Activated T-helper 9 cell treated with anti-CD3 and anti-CD28 coated beads, Interleukin-2, amount 50 U/mL, for 16 hours (primary cell): ENCODE data around the gene MARK4.

Experiments used
- DNase-seq: peaks from one replicate; pipeline ENCODE4 v3.0.0-alpha.2; 2020; ENCODE audit warnings: low read depth

The MARK4 gene

GRCh38 chr19:45340899-45341453, 89.9 kb downstream of the MARK4 start:
- DNase-seq = no peak

GRCh38 chr19:45342911-45343310, 91.8 kb downstream of the MARK4 start:
- DNase-seq = no peak

- DNase-seq = no peak
Observed at GRCh38 chr19:45344621-45345505, 93.8 kb downstream of the MARK4 start.

- no peak for DNase-seq
Observed at GRCh38 chr19:45345506-45345860, 94.4 kb downstream of the MARK4 start.

GRCh38 chr19:45346449-45346848, 95.4 kb downstream of the MARK4 start:
- DNase-seq = no peak

- no peak for DNase-seq
Observed at GRCh38 chr19:45347570-45348366, 96.7 kb downstream of the MARK4 start.

GRCh38 chr19:45348367-45349125, 97.5 kb downstream of the MARK4 start:
- DNase-seq = no peak

GRCh38 chr19:45349126-45349415, 98.0 kb downstream of the MARK4 start:
- no peak for DNase-seq

- DNase-seq = no peak
Observed at GRCh38 chr19:45349430-45349941, 98.4 kb downstream of the MARK4 start.

- no peak for DNase-seq
Observed at GRCh38 chr19:45350477-45351058, 99.5 kb downstream of the MARK4 start.

- no peak for DNase-seq
Observed at GRCh38 chr19:45351401-45351952, 100.4 kb downstream of the MARK4 start.

GRCh38 chr19:45352062-45352461, 101.0 kb downstream of the MARK4 start:
- DNase-seq = no peak

- no peak for DNase-seq
Observed at GRCh38 chr19:45352471-45352870, 101.4 kb downstream of the MARK4 start.

GRCh38 chr19:45352914-45353796, 102.1 kb downstream of the MARK4 start:
- no peak for DNase-seq

GRCh38 chr19:45354241-45354842, 103.3 kb downstream of the MARK4 start:
- DNase-seq = no peak
